HG02884 (cell line): Measurements from ENCODE around the gene MEIS1.

Experiments used
- ATAC-seq: cut with Tn5 transposase; IDR thresholded peaks from one replicate; pipeline ENCODE4 v1.9.1; 2021; ENCODE audit warnings: mild to moderate bottlenecking, moderate library complexity; ENCODE audit not compliant: unreplicated experiment

Gene MEIS1

DNA sequence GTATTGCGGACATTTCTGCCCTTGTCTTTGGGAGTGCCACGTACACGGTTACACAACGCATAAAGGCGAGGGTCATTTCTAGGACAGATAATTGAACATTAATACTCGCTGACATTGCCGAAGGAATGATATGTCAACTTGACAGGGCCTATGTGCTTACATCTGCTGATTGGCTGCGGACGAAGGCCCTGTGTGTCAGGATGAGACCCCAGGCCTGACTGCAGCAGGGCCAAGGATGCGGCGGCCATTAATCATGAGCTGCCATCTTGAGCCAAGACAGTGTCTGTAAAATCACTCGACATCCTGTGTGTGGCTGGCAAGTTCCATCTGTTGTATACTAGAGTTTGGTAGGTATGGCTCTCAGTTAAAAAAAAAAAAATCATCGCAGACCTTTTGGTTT is 96.6 kb downstream of the MEIS1 start:
- ATAC-seq: no peak

GRCh38 chr2:66532972-66533868 is 98.3 kb downstream of the MEIS1 start:
- ATAC-seq: no peak

DNA sequence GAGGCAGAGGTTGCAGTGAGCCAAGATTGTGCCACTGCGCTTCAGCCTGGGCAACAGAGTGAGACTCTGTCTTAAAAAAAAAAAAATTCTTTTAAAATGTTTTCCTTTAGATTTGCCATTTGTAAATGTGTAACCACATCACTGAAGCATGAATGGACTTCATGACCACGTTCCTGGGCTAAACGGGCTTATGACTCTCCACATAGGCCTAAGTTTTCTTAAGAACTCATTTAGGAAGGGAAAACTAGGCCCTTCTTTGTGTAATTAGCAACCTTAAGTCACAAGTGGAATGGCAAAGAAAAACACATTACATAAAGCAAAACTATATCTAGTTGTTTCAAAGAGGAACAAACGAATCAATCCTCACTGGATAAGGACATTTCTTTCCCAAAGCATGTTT is 99.5 kb downstream of the MEIS1 start:
- no peak for ATAC-seq

DNA sequence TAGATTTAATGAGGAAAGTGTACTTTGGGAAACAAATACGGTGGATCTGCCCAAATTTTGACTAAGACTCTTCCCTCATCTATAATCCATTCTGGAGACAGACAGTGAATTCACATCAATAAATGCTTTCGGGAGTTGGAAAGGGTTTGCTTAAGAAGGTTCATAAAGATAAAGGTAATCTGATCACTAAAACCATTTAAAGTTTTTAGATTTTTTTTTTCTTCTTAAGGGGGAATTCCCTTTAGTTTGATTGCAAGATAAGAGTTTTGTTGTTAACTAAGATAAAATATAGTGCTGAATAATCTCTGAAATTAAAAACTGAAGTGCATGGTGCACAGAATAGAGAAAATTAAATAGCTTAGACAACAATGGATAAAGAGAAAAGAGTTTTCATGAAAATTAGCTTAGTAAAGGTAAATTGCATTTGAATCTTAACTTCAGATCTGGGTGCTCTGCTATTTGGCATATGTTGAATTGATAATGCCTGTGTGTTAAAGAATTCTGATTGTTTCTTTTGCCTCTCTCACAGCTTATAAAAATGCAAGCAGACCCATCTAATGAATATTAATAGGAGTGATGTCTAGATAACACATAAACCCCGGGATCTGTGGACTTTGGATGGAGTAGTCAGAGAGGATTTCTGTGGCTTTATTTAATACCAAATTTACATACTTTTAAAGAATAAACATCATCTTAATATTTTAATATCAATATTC is 100.8 kb downstream of the MEIS1 start:
- ATAC-seq: no peak

DNA sequence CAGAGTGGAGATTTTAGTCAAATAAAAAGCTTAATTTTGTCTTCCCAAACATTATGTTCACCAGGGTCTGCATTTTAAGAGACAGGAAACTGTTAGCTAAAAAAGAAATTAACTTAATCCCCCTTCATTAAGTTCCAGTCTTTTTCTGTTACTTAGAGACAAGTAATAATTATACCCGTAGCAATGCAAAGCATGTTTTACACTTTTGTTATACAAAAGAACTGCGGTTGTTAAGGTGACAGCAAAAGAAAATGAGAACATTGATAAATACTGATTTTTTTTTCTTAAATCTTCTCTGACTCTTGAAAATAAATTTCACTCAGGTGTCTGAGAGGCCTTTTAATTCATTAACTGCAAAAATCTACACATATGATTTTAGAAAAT is 101.4 kb downstream of the MEIS1 start:
- no peak for ATAC-seq

DNA sequence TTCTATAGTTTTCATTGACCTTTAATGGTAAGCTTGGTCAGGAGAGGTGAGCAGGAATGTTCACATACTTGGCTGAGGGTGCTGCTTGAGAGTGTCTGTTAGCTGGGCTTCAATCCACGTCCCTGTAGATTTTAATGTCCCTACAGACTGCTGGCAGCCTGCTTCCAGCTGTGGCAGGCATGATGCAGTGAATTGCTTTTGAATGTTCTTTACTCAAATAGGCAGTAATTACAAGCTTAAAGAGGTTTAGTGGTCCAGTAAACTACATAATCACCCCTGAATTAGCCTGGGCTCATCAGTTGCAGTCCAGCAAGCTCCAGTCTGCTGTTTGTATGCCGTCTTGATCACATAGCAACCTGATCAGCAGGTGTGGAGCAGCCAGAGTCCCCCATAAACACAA is 102.1 kb downstream of the MEIS1 start:
- no peak for ATAC-seq

GRCh38 chr2:66538291-66538690 is 103.4 kb downstream of the MEIS1 start:
- no peak for ATAC-seq

DNA sequence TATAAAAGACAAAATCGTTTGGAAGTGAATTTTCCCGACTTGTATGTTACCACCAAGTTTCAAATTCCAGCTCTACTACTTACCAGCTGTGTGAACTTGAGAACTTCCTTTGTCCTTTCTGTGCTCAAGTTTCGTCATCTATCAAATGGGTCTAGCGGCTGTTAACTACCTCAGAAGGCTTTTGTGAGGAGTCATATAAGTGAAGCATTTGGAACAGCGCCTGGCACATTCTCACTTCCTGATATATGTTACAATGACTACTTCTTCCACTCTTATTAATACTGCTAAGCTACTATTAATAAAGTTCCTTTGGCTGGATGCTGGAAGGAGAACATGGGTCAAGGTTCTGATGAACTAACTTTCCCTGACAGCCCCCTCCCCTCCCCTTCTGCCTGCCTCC is 104.5 kb downstream of the MEIS1 start:
- no peak for ATAC-seq

GRCh38 chr2:66541646-66542045 is 106.7 kb downstream of the MEIS1 start:
- no peak for ATAC-seq

- ATAC-seq: no peak
Observed at GRCh38 chr2:66543257-66543767, 108.4 kb downstream of the MEIS1 start.

- ATAC-seq: no peak
Observed at GRCh38 chr2:66544258-66544657, 109.3 kb downstream of the MEIS1 start.

DNA sequence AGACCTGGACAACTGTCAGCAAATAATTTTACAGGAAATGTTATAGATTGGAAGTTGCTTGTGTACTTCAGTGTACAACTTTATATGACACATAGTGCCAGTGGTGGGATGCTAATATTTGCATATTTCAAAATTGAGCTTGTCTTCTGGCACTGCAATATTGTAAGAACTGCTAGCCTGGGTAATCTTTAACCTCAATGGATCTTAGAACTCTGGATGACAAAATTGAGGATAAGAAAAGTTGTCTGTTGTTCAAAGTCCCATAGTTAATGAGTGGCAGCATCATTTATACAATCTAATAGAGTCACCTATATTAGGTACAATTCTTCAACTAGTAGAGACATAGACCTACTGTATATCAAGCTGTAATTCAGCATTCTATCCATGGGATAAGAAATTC is 110.3 kb downstream of the MEIS1 start:
- no peak for ATAC-seq

GRCh38 chr2:66547118-66547517 is 112.2 kb downstream of the MEIS1 start:
- ATAC-seq: no peak

DNA sequence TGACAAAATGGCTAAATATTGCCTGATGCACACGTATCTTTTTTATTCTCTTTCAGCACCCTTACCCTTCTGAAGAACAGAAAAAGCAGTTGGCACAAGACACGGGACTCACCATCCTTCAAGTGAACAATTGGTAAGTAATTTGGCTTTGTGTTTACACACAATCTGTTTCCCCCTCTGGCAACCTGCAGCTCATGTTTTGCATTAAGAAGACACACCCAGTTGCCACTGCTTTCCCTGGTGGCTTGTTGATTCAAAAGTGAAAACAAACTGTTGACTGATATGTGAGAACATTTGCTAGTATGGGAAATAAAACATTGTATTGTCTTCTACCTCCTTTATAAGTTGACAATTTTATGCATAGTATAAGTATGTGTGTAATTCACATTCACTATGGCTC is 113.0 kb downstream of the MEIS1 start:
- ATAC-seq: no peak

DNA sequence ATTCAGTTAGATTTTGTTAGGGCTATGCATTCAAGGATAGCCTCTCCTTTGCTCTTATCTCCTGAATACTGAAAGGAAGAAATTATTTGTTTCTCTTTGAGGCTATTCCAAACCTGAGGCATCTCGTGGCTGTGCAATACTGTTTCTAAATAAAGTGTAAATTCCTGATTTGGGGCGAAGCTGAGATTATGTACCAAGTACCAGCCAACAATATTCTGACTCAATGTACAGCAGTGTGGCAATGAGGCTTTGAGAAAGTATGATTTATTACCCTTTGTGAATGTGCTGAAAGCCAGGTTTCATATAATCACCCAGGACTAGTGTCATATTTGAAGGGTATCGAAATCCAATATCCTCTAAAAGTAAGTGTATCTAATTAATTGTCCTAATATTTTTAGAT is 113.5 kb downstream of the MEIS1 start:
- no peak for ATAC-seq

- ATAC-seq: no peak
Observed at GRCh38 chr2:66550826-66551225, 115.9 kb downstream of the MEIS1 start.

DNA sequence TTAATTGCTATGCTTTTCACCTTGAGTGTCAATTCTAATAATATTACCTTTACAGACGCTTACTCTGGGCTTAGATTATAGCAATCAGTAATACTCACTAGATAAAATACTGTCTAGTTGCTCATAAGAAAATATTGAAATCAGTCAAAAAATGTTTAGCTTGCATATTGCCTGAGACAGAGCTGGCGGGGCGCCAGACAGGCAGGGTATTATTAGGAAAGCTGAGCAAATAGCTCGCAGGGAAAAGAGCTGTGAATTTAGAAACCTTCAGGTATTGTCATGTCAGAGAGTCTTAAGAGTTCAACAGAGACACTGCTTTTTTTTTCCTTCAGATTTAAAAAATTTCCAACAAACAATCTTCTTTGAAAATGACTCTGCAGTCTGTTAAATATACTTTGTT is 118.4 kb downstream of the MEIS1 start:
- no peak for ATAC-seq

DNA sequence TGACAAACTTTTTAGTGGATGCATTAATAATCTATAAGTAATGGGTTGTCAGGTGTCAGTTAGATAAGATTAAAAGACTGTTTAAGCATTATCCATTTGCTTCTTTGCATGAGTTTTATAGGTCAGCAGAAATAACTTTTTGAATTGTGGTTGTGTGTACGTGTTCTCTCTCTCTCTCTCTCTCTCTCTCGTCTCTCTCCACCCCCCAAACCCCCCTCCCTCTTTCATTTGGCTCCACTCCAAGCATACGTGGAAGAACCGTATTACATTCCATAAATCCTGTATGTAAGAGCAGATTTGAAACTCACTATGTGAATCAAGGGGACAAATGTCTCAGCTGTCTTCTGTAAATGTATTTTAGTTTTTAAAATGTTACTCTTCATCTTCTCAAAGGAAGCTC is 120.2 kb downstream of the MEIS1 start:
- no peak for ATAC-seq

DNA sequence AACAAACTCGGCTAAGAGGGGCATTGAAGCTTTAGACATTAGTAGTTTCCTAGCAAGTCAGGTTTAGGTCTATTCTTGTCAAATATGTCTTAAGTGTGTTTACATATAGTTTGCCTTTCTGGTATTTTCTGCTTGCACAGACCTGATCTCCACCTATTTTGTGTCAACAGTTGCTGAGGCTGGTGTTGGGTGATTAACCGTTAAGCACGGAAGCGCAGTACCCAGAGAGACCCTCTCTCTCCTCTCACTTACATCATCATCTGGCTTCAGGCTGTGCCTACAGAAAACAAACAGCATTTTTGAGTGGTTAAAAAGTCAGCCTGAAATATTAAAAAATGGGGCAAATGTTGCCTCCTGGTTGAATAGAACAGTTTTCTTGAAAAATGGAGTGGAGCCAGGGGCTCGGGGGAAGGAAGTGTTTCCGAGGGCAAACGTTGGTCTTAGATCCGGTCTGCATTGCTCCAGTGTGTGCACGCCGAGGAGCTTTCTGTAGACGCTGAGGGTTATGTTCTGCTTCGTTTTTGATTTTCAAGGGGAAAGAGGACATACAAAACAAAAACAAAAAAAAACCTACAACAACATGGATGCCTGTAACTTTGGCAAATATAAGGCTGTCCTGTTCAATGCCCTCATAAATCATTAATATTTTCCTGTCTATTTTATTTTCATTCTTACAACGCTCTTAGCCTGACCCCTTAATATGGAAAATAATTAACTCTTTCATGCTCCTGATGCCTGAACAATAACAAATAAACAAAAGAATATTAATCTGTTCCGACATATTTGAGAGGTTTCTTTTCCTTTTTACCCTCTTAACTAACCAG is 120.8 kb downstream of the MEIS1 start:
- ATAC-seq: no peak

- ATAC-seq: no peak
Observed at GRCh38 chr2:66559672-66560071, 124.7 kb downstream of the MEIS1 start.

GRCh38 chr2:66560683-66561082 is 125.8 kb downstream of the MEIS1 start:
- no peak for ATAC-seq
